Caco-2 (cell line): ENCODE results near the gene ZNF774. TPM values are rescaled to one million over a fixed set of nuclear protein-coding genes. Genes with fewer than 3 reads are reported as not detected.
A peak's percentile ranks its signal among the peaks of the same experiment; 100 is the strongest.

Experiments
- BruUV-seq: library from RNA; stranded (reverse); fragments of 400-500 nt; replicated peaks from 2 replicates; lab custom pipeline; 2021; lab: Mats Ljungman, UMichigan
- CTCF ChIA-PET: fragments of 300-600 bp; sonication (Branson Sonifier 250); formaldehyde crosslinking; loops from one replicate; lab custom pipeline; 2022; ENCODE audit warnings: antibody characterized with exemption; lab: Charles Lee
- POLR2A ChIA-PET: fragments of 300-600 bp; sonication (Branson Sonifier 250); formaldehyde crosslinking; loops from one replicate; lab custom pipeline; 2022; ENCODE audit warnings: antibody characterized with exemption; lab: Charles Lee
- DNase-seq, 2 experiments: peaks; one replicate each; pipeline versions ENCODE4 v3.0.0 to v3.0.0-alpha.2; 2020 to 2022
- H3K27me3 ChIP-seq: replicated peaks from 2 replicates; pipeline ENCODE4 v1.6.0; 2011; ENCODE audit warnings: low read length; ENCODE audit not compliant: control insufficient read depth, insufficient read depth
- H3K36me3 ChIP-seq: 2 replicates; pipeline ENCODE4 v1.5.1; 2011; ENCODE audit warnings: low read length; ENCODE audit not compliant: control insufficient read depth, insufficient read depth
- H3K4me1 ChIP-seq: fragments of 250-450 bp; sonication (Bioruptor Pico); 2 replicates; pipeline ENCODE4 v1.5.1; 2020; ENCODE audit warnings: mild to moderate bottlenecking
- H3K4me3 ChIP-seq: 2 replicates; pipeline ENCODE4 v1.5.1; 2011; ENCODE audit warnings: low read depth, mild to moderate bottlenecking, control low read depth, low read length
- H3K9me3 ChIP-seq: fragments of 250-450 bp; sonication (Bioruptor Pico); 2 replicates; pipeline ENCODE4 v1.5.1; 2020; ENCODE audit warnings: mild to moderate bottlenecking, moderate library complexity
- H3K27ac Mint-ChIP-seq: one replicate; pipeline ENCODE4 v1.8.0; 2022; ENCODE audit warnings: mixed read lengths; ENCODE audit not compliant: unreplicated experiment
- H3K27me3 Mint-ChIP-seq: one replicate; pipeline ENCODE4 v1.8.0; 2022; ENCODE audit warnings: mixed read lengths; ENCODE audit not compliant: insufficient read depth, unreplicated experiment
- H3K36me3 Mint-ChIP-seq: one replicate; pipeline ENCODE4 v1.8.0; 2022; ENCODE audit warnings: mild to moderate bottlenecking, mixed read lengths; ENCODE audit not compliant: insufficient read depth, unreplicated experiment
- H3K4me1 Mint-ChIP-seq: one replicate; pipeline ENCODE4 v1.8.0; 2022; ENCODE audit warnings: low read depth, mixed read lengths; ENCODE audit not compliant: unreplicated experiment
- H3K4me3 Mint-ChIP-seq: one replicate; pipeline ENCODE4 v1.8.0; 2022; ENCODE audit warnings: mild to moderate bottlenecking, moderate library complexity, mixed read lengths; ENCODE audit not compliant: unreplicated experiment
- H3K9me3 Mint-ChIP-seq: one replicate; pipeline ENCODE4 v1.8.0; 2022; ENCODE audit warnings: mixed read lengths; ENCODE audit not compliant: unreplicated experiment
- intact Hi-C: fragments of 100-400 bp; cut with micrococcal nuclease; formaldehyde crosslinking; loops from one replicate; pipeline ENCODE4 v1.10.0; 2022; ENCODE audit not compliant: unreplicated experiment
- total RNA-seq: library from RNA; stranded (reverse); gene quantifications from 2 replicates; pipeline ENCODE4 v1.2.3, GENCODE V29; 2022
- TF ChIP-seq, protein P1 (sequence below), 2 experiments: fragments of 200-600 bp in 1 of 2; IDR thresholded peaks; 1 replicate in 1 of 2; 2 replicates in 1 of 2; pipeline versions ENCODE4 v1.5.1 to v1.8.0; 2011 to 2022; ENCODE audit warnings: antibody characterized with exemption in 1 of 2, control low read depth in 1 of 2, inconsistent platforms in 1 of 2, low read depth in 1 of 2, low read length in 1 of 2, mild to moderate bottlenecking in 1 of 2, moderate library complexity in 1 of 2; ENCODE audit not compliant: insufficient read depth in 1 of 2, severe bottlenecking in 1 of 2, unreplicated experiment in 1 of 2

The ZNF774 gene
- total RNA-seq, 1 experiment from 2014 or later, result 11.9 TPM

DNA sequence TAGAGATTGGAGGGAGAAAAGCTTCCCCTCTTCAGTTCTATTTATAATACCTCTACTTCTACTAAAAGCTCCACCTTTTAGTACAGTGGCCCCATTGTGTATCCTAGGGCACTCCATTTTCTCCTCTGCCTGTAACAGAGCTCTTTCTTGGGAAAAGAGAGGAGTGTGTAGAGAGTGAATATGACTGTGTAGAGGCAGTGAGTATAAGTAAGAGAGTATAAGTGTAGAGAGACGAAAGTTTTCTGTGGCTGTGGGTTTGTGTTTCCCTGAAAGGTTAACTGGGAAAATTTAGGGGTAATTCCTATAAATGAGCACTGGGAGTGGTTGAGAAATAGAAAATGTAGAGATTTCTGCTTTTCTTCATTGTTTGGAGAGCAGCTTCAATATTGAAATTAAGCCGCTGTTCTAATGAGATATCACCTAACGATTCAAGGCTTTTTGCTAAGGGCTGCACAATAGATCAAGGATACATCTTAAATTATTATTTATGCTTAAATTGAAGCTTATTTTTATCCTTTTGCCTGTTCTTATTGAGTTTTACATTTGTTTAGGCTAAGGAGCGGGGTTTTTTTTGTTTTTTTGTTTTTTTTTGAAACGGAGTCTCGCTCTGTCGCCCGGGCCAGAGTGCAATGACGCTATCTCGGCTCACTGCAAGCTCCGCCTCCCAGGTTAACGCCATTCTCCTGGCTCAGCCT, 42.8 kb downstream of the ZNF774 start:
- TF ChIP-seq, protein P1, sequence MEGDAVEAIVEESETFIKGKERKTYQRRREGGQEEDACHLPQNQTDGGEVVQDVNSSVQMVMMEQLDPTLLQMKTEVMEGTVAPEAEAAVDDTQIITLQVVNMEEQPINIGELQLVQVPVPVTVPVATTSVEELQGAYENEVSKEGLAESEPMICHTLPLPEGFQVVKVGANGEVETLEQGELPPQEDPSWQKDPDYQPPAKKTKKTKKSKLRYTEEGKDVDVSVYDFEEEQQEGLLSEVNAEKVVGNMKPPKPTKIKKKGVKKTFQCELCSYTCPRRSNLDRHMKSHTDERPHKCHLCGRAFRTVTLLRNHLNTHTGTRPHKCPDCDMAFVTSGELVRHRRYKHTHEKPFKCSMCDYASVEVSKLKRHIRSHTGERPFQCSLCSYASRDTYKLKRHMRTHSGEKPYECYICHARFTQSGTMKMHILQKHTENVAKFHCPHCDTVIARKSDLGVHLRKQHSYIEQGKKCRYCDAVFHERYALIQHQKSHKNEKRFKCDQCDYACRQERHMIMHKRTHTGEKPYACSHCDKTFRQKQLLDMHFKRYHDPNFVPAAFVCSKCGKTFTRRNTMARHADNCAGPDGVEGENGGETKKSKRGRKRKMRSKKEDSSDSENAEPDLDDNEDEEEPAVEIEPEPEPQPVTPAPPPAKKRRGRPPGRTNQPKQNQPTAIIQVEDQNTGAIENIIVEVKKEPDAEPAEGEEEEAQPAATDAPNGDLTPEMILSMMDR (IDR thresholded peaks at IDR 0.05; ENCODE audit: insufficient read depth in 1 of 2, low read depth in 1 of 2, low read length in 1 of 2, severe bottlenecking in 1 of 2, unreplicated experiment in 1 of 2), result no peak
- Mint-ChIP-seq H3K4me1 (peaks cover 49% of the 10 kb centered on the region), H3K4me3 (no peak overlapping the region), H3K27me3 (no peaks in the 10 kb centered on the region), H3K9me3 (no peaks in the 10 kb centered on the region), H3K27ac (peak overlapping the region; percentile 24), H3K36me3 (peaks cover 71% of the 10 kb centered on the region)
- no TSS peak for BruUV-seq
- ChIA-PET CTCF (no interaction called here), POLR2A (no interaction called here)
- Histone ChIP-seq H3K36me3 (no peaks in the 10 kb centered on the region; the same call in 1 of the 2 replicates), H3K27me3 (no peaks in the 10 kb centered on the region), H3K4me3 (no peak overlapping the region), H3K9me3 (no peaks in the 10 kb centered on the region), H3K4me1 (peaks cover 44% of the 10 kb centered on the region)
- no peak for DNase-seq
- intact Hi-C loops, result no loop called here

DNA sequence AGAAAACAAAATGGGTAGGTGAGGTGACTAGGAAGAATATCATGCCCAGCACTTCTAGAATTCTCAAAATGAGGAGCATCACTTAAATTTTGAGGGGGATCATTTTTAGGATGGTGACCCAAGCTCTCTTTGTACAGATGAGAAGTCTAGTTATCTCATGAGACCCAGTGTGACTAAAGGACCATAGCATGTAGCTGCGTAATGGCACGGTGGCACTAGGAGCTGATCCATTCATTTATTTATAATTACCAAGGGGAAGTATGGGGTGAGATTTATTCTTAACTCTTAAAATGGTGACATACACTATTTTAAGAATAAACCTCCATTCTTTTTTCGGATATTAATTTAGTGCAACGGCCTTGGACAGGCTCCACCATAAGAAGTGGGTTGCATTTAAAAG, 44.2 kb downstream of the ZNF774 start:
- Histone ChIP-seq H3K36me3 (no peaks in the 10 kb centered on the region; the same call in 1 of the 2 replicates), H3K4me1 (peaks cover 45% of the 10 kb centered on the region), H3K9me3 (no peaks in the 10 kb centered on the region), H3K4me3 (no peak overlapping the region), H3K27me3 (no peaks in the 10 kb centered on the region)
- DNase-seq, result no peak
- POLR2A ChIA-PET, result no interaction called here
- intact Hi-C loops, result no loop called here
- peaks cover 56% of the 10 kb centered on the region for H3K36me3 Mint-ChIP-seq
- no TSS peak for BruUV-seq
- CTCF ChIA-PET, result no interaction called here
- H3K4me1 Mint-ChIP-seq, result peaks cover 50% of the 10 kb centered on the region
- H3K27ac Mint-ChIP-seq, result no peak overlapping the region
- no peaks in the 10 kb centered on the region for H3K9me3 Mint-ChIP-seq
- TF ChIP-seq, protein P1 (IDR thresholded peaks at IDR 0.05; ENCODE audit: insufficient read depth in 1 of 2, low read depth in 1 of 2, low read length in 1 of 2, severe bottlenecking in 1 of 2, unreplicated experiment in 1 of 2), result no peak
- H3K4me3 Mint-ChIP-seq, result no peak overlapping the region
- no peaks in the 10 kb centered on the region for H3K27me3 Mint-ChIP-seq

DNA sequence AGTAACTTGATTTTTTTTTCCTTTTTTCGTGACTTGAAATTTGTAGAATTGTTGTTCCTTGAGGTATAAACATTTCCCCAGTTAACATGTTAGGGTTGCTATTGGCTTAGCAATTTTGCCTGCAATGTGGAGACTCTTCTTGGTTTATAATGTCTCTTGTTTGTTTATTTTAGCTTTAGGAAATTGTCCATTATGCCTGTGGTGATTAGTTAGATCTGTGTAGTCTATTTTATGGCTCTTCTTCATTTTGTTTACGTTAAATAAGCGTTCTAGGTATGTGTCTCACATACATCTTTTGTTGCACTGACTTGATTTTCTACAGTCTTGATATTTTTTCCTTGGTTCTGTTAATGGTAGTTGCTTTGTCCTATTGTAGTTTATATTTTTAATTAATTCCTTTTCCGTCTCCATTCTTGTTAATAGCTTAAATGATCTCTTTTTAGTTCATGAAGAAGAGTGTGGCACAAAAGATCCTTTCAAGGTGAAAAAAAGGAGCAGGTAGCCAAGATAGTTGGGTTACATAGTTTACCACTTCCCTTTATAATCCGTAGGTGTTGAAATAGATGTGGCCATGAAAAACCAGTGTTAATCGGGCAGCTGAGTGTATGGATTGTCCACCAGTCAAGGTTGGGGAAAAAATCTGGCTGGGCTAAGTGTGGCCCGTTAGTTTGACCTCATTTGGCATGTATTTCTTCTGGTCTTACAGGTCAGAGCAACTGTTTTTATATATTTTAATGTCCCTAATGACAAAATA, 48.1 kb downstream of the ZNF774 start:
- Mint-ChIP-seq H3K4me1 (peaks cover 39% of the 10 kb centered on the region), H3K27ac (peak overlapping the region; percentile 96), H3K36me3 (peaks cover 20% of the 10 kb centered on the region), H3K27me3 (no peaks in the 10 kb centered on the region), H3K4me3 (peak overlapping the region; percentile 33), H3K9me3 (no peaks in the 10 kb centered on the region)
- DNase-seq, result no peak
- ChIA-PET CTCF (no interaction called here), POLR2A (interaction anchor here (1.6 to 3.1 kb wide), 2 partner anchors 12 to 13 kb away, joined by 7 to 19 read pairs; partner anchors contain the start of gene IQGAP1)
- TF ChIP-seq, protein P1 (IDR thresholded peaks at IDR 0.05; ENCODE audit: insufficient read depth in 1 of 2, low read depth in 1 of 2, low read length in 1 of 2, severe bottlenecking in 1 of 2, unreplicated experiment in 1 of 2), result no peak
- Histone ChIP-seq H3K27me3 (no peaks in the 10 kb centered on the region), H3K4me3 (no peak overlapping the region), H3K36me3 (no peaks in the 10 kb centered on the region), H3K4me1 (peaks cover 41% of the 10 kb centered on the region), H3K9me3 (no peaks in the 10 kb centered on the region)
- intact Hi-C loops, result no loop called here
- BruUV-seq, result TSS peak; percentile 50
